Keratinocyte (primary cell): ENCODE results near the gene PRKAG2.

Experiments used
- EZH2 ChIP-seq: IDR thresholded peaks from one replicate; pipeline ENCODE4 v1.6.1; 2012; ENCODE audit warnings: inconsistent platforms, mild to moderate bottlenecking, low read length, moderate library complexity
- TF ChIP-seq, protein P1 (sequence below), 3 experiments: IDR thresholded peaks in 1 of 3; conservative IDR thresholded peaks in 1 of 3; optimal IDR thresholded peaks in 1 of 3; 2 replicates in 2 of 3; 3 replicates in 1 of 3; pipeline versions ENCODE3 to v1.5.1; 2011; ENCODE audit warnings: low read length in 3 of 3, mild to moderate bottlenecking in 3 of 3, moderate library complexity in 2 of 3, control low read depth in 1 of 3, inconsistent platforms in 1 of 3; ENCODE audit not compliant: insufficient read depth in 2 of 3; ENCODE audit errors: extremely low read depth in 1 of 3

DNA sequence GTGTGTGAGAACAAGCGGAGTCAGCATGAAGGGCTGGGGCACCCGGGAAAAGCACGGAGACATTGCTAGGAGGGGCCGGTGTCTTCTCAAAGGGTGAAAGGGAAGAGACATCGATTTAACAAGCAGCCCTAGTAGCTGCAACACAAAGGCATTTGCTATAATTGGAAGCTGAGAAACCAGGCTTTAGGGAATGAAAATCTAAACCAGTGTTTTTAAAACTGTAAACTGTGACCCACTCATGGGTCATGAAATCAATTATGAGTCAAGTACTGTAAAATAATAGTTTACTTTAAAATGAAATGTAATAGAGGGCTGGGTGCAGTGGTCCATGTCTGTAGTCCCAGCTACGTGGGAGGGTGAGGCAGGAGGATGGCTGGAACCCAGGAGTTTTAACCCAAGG lies 228.5 kb downstream of the PRKAG2 start:
- TF ChIP-seq EZH2 = no peak
- TF ChIP-seq, protein P1, sequence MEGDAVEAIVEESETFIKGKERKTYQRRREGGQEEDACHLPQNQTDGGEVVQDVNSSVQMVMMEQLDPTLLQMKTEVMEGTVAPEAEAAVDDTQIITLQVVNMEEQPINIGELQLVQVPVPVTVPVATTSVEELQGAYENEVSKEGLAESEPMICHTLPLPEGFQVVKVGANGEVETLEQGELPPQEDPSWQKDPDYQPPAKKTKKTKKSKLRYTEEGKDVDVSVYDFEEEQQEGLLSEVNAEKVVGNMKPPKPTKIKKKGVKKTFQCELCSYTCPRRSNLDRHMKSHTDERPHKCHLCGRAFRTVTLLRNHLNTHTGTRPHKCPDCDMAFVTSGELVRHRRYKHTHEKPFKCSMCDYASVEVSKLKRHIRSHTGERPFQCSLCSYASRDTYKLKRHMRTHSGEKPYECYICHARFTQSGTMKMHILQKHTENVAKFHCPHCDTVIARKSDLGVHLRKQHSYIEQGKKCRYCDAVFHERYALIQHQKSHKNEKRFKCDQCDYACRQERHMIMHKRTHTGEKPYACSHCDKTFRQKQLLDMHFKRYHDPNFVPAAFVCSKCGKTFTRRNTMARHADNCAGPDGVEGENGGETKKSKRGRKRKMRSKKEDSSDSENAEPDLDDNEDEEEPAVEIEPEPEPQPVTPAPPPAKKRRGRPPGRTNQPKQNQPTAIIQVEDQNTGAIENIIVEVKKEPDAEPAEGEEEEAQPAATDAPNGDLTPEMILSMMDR (optimal IDR thresholded peaks at IDR 0.05 in 1 of 3, IDR thresholded peaks at IDR 0.05 in 1 of 3, conservative IDR thresholded peaks at IDR 0.05 in 1 of 3; ENCODE audit: extremely low read depth in 1 of 3, insufficient read depth in 2 of 3, low read length in 3 of 3) = no peak
